ENCODE results near the gene PTPRA.

PTPRA gene

DNA sequence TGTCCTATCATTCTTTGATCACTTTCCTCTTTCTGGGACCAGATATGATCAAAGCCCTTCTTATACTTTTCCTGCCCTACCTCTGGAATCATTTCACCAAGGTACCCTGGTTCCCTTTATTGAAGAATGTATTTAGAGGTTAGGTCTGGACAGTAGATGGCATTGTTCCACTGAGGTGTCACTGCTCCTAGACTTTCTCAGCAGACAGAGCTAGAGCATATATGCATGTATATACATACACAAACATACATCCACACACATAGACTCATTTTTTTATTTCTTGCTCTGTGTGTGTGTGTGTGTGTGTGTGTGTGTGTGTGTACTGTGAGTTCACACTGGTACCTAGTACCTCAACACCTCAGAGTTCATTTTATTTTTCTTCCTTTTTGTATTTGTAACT, 40.9 kb downstream of the PTPRA start:
- DNase-seq (ENCODE audit: low read depth): no peak
- Histone ChIP-seq H3K9ac (ENCODE audit: low read length) (no peak overlapping the region), H3K4me3 (ENCODE audit: low read length) (no peak overlapping the region)

DNA sequence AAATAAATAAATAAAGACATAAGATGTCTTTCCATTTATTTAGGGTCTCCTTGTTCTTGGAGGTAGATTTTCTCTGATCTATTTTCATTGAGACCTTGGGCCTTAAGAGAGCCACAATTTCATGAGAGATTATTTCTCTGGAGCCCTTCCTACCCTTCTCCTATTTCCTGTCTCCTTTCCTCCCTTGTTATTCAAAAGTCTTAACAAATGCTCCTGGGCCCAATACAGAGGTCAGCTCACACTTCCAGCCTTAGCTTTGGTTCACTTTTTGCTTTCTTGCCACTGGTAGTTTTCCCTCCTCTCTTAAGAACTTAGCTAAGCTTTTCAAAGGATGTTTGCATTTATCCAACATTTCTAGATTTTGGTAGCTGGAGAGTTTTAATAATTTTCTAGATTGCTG, 44.0 kb downstream of the PTPRA start:
- no peaks in the 10 kb centered on the region for H3K9me3 ChIP-seq (ENCODE audit: control insufficient read depth, low read length)
- no peak overlapping the region for H3K9ac ChIP-seq (ENCODE audit: low read length)

More for the DNA sequence above, 40.9 kb downstream of the PTPRA start:
- peaks cover 2% of the 10 kb centered on the region for H3K4me1 ChIP-seq (ENCODE audit: control insufficient read depth, insufficient read depth, low read length)
- no peaks in the 10 kb centered on the region for H3K27me3 ChIP-seq (replicated peaks; ENCODE audit: control insufficient read depth, insufficient read depth, low read length)
- no peaks in the 10 kb centered on the region for H3K9me3 ChIP-seq (ENCODE audit: control insufficient read depth, low read length)
- peaks cover 7% of the 10 kb centered on the region for H3K36me3 ChIP-seq (ENCODE audit: control insufficient read depth, insufficient read depth, low read length, severe bottlenecking)

DNA sequence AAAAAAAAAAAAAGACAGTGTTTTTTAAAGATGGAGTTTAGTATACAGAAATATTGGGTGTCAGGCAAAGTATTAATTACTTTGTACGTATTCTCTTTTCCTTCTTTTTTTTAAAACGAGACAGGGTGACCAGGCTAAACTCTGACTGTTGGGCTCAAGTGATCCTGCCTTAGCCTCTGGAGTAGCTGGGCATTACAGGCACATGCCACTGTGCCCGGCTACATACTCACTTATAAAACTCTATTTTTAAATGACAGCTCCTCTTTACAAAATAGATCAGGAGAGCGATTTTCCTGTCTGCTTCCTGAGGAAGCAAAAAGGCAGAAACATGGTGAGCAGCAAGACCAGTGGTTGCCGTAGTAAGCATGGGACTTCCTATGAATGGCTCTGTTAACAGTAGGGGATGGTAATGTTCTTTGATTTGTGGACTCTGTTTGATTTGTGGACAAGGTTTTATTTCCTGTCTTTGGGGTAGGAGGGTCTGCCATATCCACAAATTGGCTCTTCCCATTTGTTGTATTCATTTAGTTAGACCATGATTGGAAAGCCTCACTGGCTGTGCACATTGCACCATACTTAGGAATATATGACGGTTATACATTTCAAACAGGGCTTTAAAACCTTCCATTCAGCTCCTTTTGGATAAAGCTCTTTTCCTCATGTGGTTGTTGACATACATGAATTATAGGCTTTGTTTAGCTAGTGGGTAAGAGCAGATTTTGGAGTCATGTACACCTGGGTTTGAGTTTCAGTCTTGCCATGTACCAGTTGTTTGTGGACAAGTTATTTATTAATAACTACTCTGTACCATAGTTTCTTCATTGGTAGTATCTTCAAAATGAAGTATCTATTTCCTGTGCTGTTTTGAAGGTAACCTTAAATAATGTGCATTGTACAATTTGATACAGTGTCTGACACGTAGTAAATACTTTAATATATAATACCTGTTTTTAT, 45.1 kb downstream of the PTPRA start:
- Histone ChIP-seq H3K27me3 (replicated peaks; ENCODE audit: control insufficient read depth, insufficient read depth, low read length) (no peaks in the 10 kb centered on the region), H3K4me1 (ENCODE audit: control insufficient read depth, insufficient read depth, low read length) (peaks cover 17% of the 10 kb centered on the region), H3K4me3 (ENCODE audit: low read length) (no peak overlapping the region), H3K36me3 (ENCODE audit: control insufficient read depth, insufficient read depth, low read length, severe bottlenecking) (peaks cover 7% of the 10 kb centered on the region), H3K9ac (ENCODE audit: low read length) (no peak overlapping the region), H3K9me3 (ENCODE audit: control insufficient read depth, low read length) (no peaks in the 10 kb centered on the region)
- DNase-seq (ENCODE audit: low read depth): no peak

More for the DNA sequence above, 44.0 kb downstream of the PTPRA start:
- Histone ChIP-seq H3K27me3 (replicated peaks; ENCODE audit: control insufficient read depth, insufficient read depth, low read length) (no peaks in the 10 kb centered on the region), H3K4me3 (ENCODE audit: low read length) (no peak overlapping the region), H3K36me3 (ENCODE audit: control insufficient read depth, insufficient read depth, low read length, severe bottlenecking) (peaks cover 7% of the 10 kb centered on the region), H3K4me1 (ENCODE audit: control insufficient read depth, insufficient read depth, low read length) (peaks cover 17% of the 10 kb centered on the region)
- DNase-seq (ENCODE audit: low read depth): no peak

DNA sequence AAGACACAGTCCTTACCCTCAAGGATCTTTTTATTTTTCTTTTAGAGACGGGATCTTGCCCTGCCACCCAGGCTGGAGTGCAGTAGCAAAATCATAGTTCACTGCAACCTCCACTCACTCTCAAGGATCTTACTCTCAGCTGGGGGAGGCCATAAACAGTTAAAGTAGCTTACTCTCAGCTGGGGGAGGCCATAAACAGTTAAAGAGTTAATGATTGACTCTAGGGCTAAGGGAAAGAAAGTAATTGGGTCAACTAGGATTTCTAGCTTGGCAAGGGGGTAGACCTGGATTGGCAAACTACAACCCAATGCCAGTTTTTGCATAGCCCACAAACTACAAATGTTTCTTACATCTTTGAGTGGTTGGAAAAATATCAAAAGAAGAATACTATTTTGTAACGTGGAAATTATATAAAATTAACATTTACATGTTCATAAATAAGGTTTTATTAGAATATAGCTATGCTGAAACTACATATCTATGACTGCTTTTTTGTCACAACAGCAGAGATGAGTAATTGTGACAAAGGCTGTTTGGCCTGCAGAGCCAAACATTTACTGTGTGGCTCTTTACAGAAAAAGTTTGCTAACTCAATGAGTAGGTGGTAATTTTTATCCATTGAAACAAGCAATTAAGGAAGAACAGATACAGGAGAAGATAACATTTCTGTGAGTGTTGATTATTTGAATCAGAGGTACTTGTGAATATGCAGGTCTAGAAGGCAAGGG, 46.4 kb downstream of the PTPRA start:
- Histone ChIP-seq H3K9ac (ENCODE audit: low read length) (peak overlapping the region; percentile 43), H3K4me1 (ENCODE audit: control insufficient read depth, insufficient read depth, low read length) (peaks cover 17% of the 10 kb centered on the region), H3K9me3 (ENCODE audit: control insufficient read depth, low read length) (no peaks in the 10 kb centered on the region), H3K36me3 (ENCODE audit: control insufficient read depth, insufficient read depth, low read length, severe bottlenecking) (peaks cover 12% of the 10 kb centered on the region), H3K27me3 (replicated peaks; ENCODE audit: control insufficient read depth, insufficient read depth, low read length) (no peaks in the 10 kb centered on the region), H3K4me3 (ENCODE audit: low read length) (peak overlapping the region; percentile 18)
- DNase-seq (ENCODE audit: low read depth): no peak

DNA sequence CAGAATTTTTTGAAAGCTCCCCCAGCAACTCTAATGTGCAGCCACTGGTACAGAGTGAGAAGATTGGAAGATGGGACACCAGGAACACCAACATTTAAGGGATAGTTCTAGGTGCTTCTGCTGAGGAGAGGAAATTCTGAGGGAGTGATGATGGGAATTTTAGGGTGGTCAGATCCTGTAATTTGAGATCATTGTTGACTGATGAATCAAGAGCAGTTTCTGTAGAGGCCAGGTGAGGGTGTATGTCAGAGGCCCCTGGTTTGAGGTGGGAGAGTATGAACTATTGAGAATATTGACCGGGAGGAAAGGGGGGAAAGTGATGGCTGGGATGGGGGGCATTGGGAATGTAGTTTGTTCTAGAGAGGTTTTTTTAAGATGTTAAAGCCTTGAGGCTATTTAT, 47.2 kb downstream of the PTPRA start:
- peak overlapping the region; percentile 18 for H3K4me3 ChIP-seq (ENCODE audit: low read length)
- H3K36me3 ChIP-seq (ENCODE audit: control insufficient read depth, insufficient read depth, low read length, severe bottlenecking): peaks cover 18% of the 10 kb centered on the region
- H3K27me3 ChIP-seq (replicated peaks; ENCODE audit: control insufficient read depth, insufficient read depth, low read length): no peaks in the 10 kb centered on the region
- peaks cover 17% of the 10 kb centered on the region for H3K4me1 ChIP-seq (ENCODE audit: control insufficient read depth, insufficient read depth, low read length)
- H3K9me3 ChIP-seq (ENCODE audit: control insufficient read depth, low read length): no peaks in the 10 kb centered on the region
- DNase-seq (ENCODE audit: low read depth): no peak
- H3K9ac ChIP-seq (ENCODE audit: low read length): no peak overlapping the region

DNA sequence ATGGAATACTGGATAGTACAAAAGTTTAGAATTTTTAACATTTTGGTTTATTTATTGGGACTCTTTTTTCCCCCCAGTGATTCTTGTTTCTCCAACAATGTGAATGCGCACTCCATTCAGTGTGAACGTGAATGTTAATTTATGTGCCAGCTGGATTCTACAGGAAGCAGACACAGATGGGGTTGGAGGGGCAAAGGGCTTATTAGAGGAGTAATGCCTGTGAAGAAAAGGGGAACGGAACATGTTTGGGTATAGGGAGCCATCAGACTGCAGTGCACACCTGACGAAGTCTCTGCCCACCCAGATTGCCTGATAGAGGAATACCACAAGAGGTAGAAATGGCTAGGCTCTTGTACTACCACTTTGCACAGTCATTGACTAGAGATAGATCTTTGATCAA, 48.2 kb downstream of the PTPRA start:
- DNase-seq (ENCODE audit: low read depth): no peak
- peaks cover 23% of the 10 kb centered on the region for H3K36me3 ChIP-seq (ENCODE audit: control insufficient read depth, insufficient read depth, low read length, severe bottlenecking)
- H3K27me3 ChIP-seq (replicated peaks; ENCODE audit: control insufficient read depth, insufficient read depth, low read length): no peaks in the 10 kb centered on the region
- H3K9me3 ChIP-seq (ENCODE audit: control insufficient read depth, low read length): no peaks in the 10 kb centered on the region
- H3K9ac ChIP-seq (ENCODE audit: low read length): no peak overlapping the region
- H3K4me1 ChIP-seq (ENCODE audit: control insufficient read depth, insufficient read depth, low read length): peaks cover 17% of the 10 kb centered on the region
- no peak overlapping the region for H3K4me3 ChIP-seq (ENCODE audit: low read length)

DNA sequence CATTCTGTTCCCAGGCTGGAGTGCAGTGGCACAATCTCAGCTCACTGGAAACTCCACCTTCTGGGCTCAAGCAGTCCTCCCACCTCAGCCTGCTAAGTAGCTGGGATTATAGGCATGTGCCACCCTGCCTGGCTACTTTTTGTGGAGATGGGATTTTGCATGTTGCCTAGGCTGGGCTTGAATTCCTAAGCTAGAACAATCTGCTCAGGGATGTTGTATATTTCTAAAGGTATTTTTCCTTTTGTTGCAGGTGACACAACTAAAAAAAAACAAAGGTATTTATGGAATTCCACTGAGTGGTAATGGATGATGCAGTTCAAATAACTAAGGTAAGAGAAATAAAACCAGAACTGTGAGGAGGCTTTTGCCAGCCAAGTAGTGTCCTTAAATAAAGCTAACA, 49.7 kb downstream of the PTPRA start:
- Histone ChIP-seq H3K4me3 (ENCODE audit: low read length) (no peak overlapping the region), H3K9me3 (ENCODE audit: control insufficient read depth, low read length) (no peaks in the 10 kb centered on the region), H3K36me3 (ENCODE audit: control insufficient read depth, insufficient read depth, low read length, severe bottlenecking) (peaks cover 23% of the 10 kb centered on the region), H3K27me3 (replicated peaks; ENCODE audit: control insufficient read depth, insufficient read depth, low read length) (no peaks in the 10 kb centered on the region), H3K4me1 (ENCODE audit: control insufficient read depth, insufficient read depth, low read length) (peaks cover 17% of the 10 kb centered on the region), H3K9ac (ENCODE audit: low read length) (no peak overlapping the region)
- DNase-seq (ENCODE audit: low read depth): no peak

DNA sequence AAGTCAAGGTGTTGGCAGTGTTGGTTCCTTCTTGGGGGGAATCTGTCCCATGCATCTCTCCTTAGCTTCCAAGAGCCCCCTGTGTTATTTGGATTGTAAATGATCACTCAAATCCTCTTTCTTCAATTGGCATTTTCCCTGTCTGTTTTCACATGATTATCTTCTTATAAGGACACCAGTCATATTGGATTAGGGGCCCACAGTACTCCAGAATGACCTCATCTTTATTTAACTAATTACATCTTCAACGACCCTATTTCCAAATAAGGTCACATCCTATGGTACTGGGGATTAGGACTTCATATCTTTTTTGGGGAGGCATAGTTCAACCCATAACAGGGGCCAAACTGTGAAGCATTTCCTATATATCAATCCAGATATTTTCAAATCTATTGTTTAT, 57.3 kb downstream of the PTPRA start:
- no peaks in the 10 kb centered on the region for H3K9me3 ChIP-seq (ENCODE audit: control insufficient read depth, low read length)
- H3K27me3 ChIP-seq (replicated peaks; ENCODE audit: control insufficient read depth, insufficient read depth, low read length): no peaks in the 10 kb centered on the region
- DNase-seq (ENCODE audit: low read depth): no peak
- no peak overlapping the region for H3K9ac ChIP-seq (ENCODE audit: low read length)
- no peak overlapping the region for H3K4me3 ChIP-seq (ENCODE audit: low read length)
- H3K36me3 ChIP-seq (ENCODE audit: control insufficient read depth, insufficient read depth, low read length, severe bottlenecking): peaks cover 20% of the 10 kb centered on the region
- no peaks in the 10 kb centered on the region for H3K4me1 ChIP-seq (ENCODE audit: control insufficient read depth, insufficient read depth, low read length)

DNA sequence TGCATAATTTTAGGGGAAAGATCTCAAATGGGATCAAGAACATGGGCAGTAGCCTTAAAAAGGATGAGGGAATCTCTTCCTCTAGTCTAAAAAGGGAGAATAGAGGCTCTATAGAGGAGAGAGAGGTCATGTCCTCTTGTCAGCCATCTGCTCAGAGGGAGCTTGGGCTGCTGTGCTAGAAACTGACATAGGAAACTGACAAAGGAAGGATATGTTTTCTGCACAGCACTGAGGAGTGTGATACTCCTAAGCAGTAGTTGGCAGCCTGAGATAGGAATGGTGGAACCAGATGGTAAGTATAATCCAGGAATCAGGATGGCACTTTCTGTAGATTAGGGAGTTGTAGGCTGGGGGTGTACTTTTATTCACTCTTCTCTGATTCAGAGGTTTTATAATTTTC, 59.2 kb downstream of the PTPRA start:
- Histone ChIP-seq H3K9ac (ENCODE audit: low read length) (no peak overlapping the region), H3K36me3 (ENCODE audit: control insufficient read depth, insufficient read depth, low read length, severe bottlenecking) (peaks cover 14% of the 10 kb centered on the region), H3K9me3 (ENCODE audit: control insufficient read depth, low read length) (no peaks in the 10 kb centered on the region), H3K27me3 (replicated peaks; ENCODE audit: control insufficient read depth, insufficient read depth, low read length) (no peaks in the 10 kb centered on the region), H3K4me3 (ENCODE audit: low read length) (no peak overlapping the region), H3K4me1 (ENCODE audit: control insufficient read depth, insufficient read depth, low read length) (no peaks in the 10 kb centered on the region)
- DNase-seq (ENCODE audit: low read depth): no peak

DNA sequence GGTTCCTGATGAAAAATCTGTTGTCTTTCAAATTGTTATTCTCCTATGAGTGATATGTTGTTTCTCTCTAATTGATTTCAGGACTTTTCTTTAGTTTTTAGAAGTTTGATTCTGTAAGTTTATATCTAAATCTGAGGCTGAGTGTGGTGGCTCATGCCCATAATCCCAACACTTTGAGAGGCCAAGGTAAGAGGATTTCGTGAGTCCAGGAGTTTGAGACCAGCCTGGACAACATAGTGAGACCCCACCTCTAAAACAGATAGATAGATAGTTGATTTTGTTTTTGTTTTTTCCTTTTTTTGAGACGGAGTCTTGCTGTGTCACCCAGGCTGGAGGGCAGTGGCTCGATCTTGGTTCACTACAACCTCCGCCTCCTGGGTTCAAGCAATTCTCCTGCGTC, 64.6 kb downstream of the PTPRA start:
- no peak overlapping the region for H3K9ac ChIP-seq (ENCODE audit: low read length)
- no peak for DNase-seq (ENCODE audit: low read depth)
- peaks cover 4% of the 10 kb centered on the region for H3K36me3 ChIP-seq (ENCODE audit: control insufficient read depth, insufficient read depth, low read length, severe bottlenecking)
- H3K9me3 ChIP-seq (ENCODE audit: control insufficient read depth, low read length): no peaks in the 10 kb centered on the region
- H3K27me3 ChIP-seq (replicated peaks; ENCODE audit: control insufficient read depth, insufficient read depth, low read length): no peaks in the 10 kb centered on the region
- H3K4me1 ChIP-seq (ENCODE audit: control insufficient read depth, insufficient read depth, low read length): peaks cover 6% of the 10 kb centered on the region
- no peak overlapping the region for H3K4me3 ChIP-seq (ENCODE audit: low read length)

DNA sequence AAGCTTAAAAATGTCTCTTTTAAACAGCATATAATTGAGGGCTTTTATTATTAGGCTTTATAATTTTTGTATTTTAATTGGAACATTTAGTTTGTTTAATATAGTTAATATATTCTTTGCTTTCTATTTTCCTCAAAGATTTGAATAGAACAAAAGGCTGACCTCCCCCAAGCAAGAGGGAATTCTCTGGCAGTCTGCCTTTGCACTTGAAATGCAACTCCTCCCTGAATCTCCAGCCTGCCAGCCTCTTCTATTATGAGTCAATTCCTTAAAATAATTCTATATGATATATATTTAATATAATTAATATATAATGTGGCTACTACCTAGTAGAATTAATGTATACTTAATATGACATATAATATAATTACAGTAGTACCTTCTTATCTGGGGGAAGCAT, 69.2 kb downstream of the PTPRA start:
- Histone ChIP-seq H3K4me1 (ENCODE audit: control insufficient read depth, insufficient read depth, low read length) (peaks cover 13% of the 10 kb centered on the region), H3K9ac (ENCODE audit: low read length) (no peak overlapping the region), H3K27me3 (replicated peaks; ENCODE audit: control insufficient read depth, insufficient read depth, low read length) (no peaks in the 10 kb centered on the region), H3K36me3 (ENCODE audit: control insufficient read depth, insufficient read depth, low read length, severe bottlenecking) (peaks cover 8% of the 10 kb centered on the region), H3K9me3 (ENCODE audit: control insufficient read depth, low read length) (no peaks in the 10 kb centered on the region), H3K4me3 (ENCODE audit: low read length) (no peak overlapping the region)
- DNase-seq (ENCODE audit: low read depth): peak; percentile 71
